Smooth muscle cell (in vitro differentiated cells): ENCODE measurements around the gene REXO5. TPM values are rescaled to one million over a fixed set of nuclear protein-coding genes. Genes with fewer than 3 reads are reported as not detected.

Source experiments
- DNase-seq: peaks from one replicate; lab custom pipeline; 2025; ENCODE audit not compliant: unreplicated experiment; lab: John Stamatoyannopoulos, UW
- H2AFZ ChIP-seq: fragments of 200-600 bp; sonication (generic); 2 replicates; pipeline ENCODE4 v1.6.0; 2016; ENCODE audit warnings: antibody characterized with exemption, low read depth, mild to moderate bottlenecking
- H3F3A ChIP-seq: fragments of 200-600 bp; sonication (generic); 2 replicates; pipeline ENCODE4 v1.6.0; 2017; ENCODE audit warnings: antibody characterized with exemption, low read depth
- H3K27ac ChIP-seq: fragments of 200-600 bp; sonication (generic); 2 replicates; pipeline ENCODE4 v1.5.1; 2016; ENCODE audit warnings: low read depth, mild to moderate bottlenecking
- H3K27me3 ChIP-seq: fragments of 200-600 bp; sonication (generic); 2 replicates; pipeline ENCODE4 v1.6.1; 2016; ENCODE audit warnings: low read depth, mild to moderate bottlenecking
- H3K36me3 ChIP-seq: fragments of 200-600 bp; sonication (generic); 2 replicates; pipeline ENCODE4 v1.5.1; 2016; ENCODE audit warnings: low read depth
- H3K4me1 ChIP-seq: fragments of 200-600 bp; sonication (generic); 2 replicates; pipeline ENCODE4 v1.5.1; 2016; ENCODE audit warnings: low read depth
- H3K4me2 ChIP-seq: fragments of 200-600 bp; sonication (generic); 2 replicates; pipeline ENCODE4 v1.6.0; 2016; ENCODE audit warnings: mild to moderate bottlenecking
- H3K4me3 ChIP-seq: fragments of 200-600 bp; sonication (generic); 2 replicates; pipeline ENCODE4 v1.5.1; 2016; ENCODE audit warnings: mild to moderate bottlenecking
- H3K79me2 ChIP-seq: fragments of 200-600 bp; sonication (generic); 2 replicates; pipeline ENCODE4 v1.6.0; 2016; ENCODE audit warnings: low read depth, mild to moderate bottlenecking
- H3K9ac ChIP-seq: fragments of 200-600 bp; sonication (generic); 2 replicates; pipeline ENCODE4 v1.6.0; 2016; ENCODE audit warnings: low read depth
- H3K9me3 ChIP-seq: fragments of 200-600 bp; sonication (generic); replicated peaks from 2 replicates; pipeline ENCODE4 v1.5.1; 2016; ENCODE audit warnings: low read depth
- H4K20me1 ChIP-seq: fragments of 200-600 bp; sonication (generic); 2 replicates; pipeline ENCODE4 v1.6.0; 2016; ENCODE audit warnings: low read depth
- WGBS: methylation state at CpG from one replicate; pipeline ENCODE4 v1.1.7; 2016; ENCODE audit warnings: low lambda C conversion rate; 5-methylcytosine and 5-hydroxymethylcytosine counted together
- polyA plus RNA-seq: library from polyadenylated mRNA; unstranded; fragments of >200 nt; fragmentation: Nextera tagmentation; extraction: Ambion mirVana; gene quantifications from 2 replicates; pipeline ENCODE4 v1.2.1, GENCODE V29; 2016
- total RNA-seq: library from RNA; depleted of rRNA; stranded (reverse); fragments of >200 nt; gene quantifications from 2 replicates; pipeline ENCODE4 v1.2.3, GENCODE V29; 2014
- TF ChIP-seq, protein P1 (sequence below): fragments of 200-600 bp; sonication (generic); IDR thresholded peaks from 2 replicates; pipeline ENCODE4 v1.5.1; 2017; ENCODE audit warnings: borderline replicate concordance, mild to moderate bottlenecking, antibody characterized with exemption; ENCODE audit not compliant: insufficient read depth, poor library complexity, severe bottlenecking

REXO5 gene
- total and polyA plus RNA-seq, 2 experiments from 2014 or later, result 1.9 to 3.2 TPM

DNA sequence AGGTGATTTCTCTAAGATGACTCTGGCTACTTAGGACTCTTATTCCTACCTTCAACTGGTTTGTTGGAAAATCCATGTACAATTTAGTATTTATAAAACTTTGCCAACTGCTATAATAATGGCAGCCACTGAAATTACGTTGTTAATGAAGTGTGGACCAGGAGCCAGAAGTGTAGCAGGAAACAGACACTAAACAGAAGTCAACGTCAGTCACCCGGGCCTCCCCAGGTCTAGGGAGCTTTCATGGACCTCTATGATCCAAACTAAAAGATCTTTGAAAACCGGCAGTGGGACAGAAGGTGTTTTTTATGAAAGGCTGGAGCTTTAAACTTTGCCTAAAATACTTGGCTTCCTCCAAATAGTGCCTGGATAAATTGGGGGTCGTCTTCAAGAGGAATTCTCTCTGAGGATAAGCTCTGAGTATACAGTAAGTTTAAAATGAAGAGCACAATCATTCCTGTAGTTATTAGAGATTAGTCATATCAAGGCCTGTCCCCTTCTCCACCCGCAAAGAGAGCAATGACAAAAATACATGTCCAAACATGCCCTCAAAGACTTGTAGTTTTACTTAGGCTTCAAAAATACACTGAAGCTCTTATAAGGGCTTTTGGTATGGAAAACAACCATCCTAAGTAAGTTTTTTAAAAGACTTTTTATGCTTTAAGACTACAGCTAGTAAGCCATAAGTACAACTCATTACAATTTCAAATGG is 59.2 kb downstream of the REXO5 start:
- H3K9me3 ChIP-seq, result no peaks in the 10 kb centered on the region
- DNase-seq, result no peak
- H3K79me2 ChIP-seq, result peaks cover 73% of the 10 kb centered on the region
- 25% methylated on average over 6 of the region's 6 CpGs for WGBS
- peak overlapping the region; percentile 79 for H3K4me2 ChIP-seq
- no peaks in the 10 kb centered on the region for H3K27me3 ChIP-seq
- no peaks in the 10 kb centered on the region for H3K36me3 ChIP-seq
- peak overlapping the region; percentile 97 for H3K9ac ChIP-seq
- TF ChIP-seq, protein P1, sequence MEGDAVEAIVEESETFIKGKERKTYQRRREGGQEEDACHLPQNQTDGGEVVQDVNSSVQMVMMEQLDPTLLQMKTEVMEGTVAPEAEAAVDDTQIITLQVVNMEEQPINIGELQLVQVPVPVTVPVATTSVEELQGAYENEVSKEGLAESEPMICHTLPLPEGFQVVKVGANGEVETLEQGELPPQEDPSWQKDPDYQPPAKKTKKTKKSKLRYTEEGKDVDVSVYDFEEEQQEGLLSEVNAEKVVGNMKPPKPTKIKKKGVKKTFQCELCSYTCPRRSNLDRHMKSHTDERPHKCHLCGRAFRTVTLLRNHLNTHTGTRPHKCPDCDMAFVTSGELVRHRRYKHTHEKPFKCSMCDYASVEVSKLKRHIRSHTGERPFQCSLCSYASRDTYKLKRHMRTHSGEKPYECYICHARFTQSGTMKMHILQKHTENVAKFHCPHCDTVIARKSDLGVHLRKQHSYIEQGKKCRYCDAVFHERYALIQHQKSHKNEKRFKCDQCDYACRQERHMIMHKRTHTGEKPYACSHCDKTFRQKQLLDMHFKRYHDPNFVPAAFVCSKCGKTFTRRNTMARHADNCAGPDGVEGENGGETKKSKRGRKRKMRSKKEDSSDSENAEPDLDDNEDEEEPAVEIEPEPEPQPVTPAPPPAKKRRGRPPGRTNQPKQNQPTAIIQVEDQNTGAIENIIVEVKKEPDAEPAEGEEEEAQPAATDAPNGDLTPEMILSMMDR, result no peak
- peaks cover 27% of the 10 kb centered on the region for H3F3A ChIP-seq
- no peak overlapping the region for H2AFZ ChIP-seq
- H3K4me3 ChIP-seq, result peak overlapping the region; percentile 2
- H4K20me1 ChIP-seq, result peaks cover 45% of the 10 kb centered on the region
- H3K4me1 ChIP-seq, result peaks cover 28% of the 10 kb centered on the region
- peak overlapping the region; percentile 100 for H3K27ac ChIP-seq

DNA sequence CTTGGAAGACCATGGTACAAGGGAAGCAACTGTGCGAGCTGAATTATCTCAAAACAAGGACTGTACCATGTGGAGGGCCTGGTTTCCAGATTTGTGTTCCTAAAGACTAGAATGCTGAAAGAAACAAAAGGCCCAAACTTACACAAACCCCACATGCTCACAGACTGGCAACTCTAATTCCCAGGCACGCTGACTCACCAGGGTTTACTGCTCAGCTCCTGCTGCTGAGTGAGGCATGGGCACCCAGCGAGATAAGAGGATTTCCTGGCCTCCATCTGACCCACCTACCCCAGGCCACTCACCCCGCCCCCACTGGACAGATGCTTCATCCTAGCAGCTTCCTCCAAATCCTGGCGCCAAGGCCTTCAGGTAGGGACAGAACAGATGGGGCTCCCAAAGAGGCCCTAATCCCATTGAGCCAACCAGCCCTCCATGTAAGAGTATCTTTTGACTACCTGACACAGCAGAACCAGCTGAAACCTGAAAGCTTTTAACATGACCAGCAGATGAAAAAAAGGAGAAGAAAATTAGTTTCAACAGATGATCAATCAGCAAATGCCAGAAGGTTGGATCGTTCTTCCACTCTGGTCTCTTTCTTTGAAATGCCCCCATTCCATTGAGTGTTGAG is 59.9 kb downstream of the REXO5 start:
- H3K27ac ChIP-seq, result peak overlapping the region; percentile 100
- no peaks in the 10 kb centered on the region for H3K36me3 ChIP-seq
- WGBS, result 25% methylated on average over 6 of the region's 6 CpGs
- H3K79me2 ChIP-seq, result peaks cover 80% of the 10 kb centered on the region
- no peak overlapping the region for H3K4me3 ChIP-seq
- H3K4me1 ChIP-seq, result peaks cover 30% of the 10 kb centered on the region
- H4K20me1 ChIP-seq, result peaks cover 52% of the 10 kb centered on the region
- H3K27me3 ChIP-seq, result no peaks in the 10 kb centered on the region
- no peak overlapping the region for H2AFZ ChIP-seq
- peaks cover 27% of the 10 kb centered on the region for H3F3A ChIP-seq
- no peaks in the 10 kb centered on the region for H3K9me3 ChIP-seq
- DNase-seq, result peak; percentile 26
- TF ChIP-seq, protein P1, result no peak
- peak overlapping the region; percentile 79 for H3K4me2 ChIP-seq
- H3K9ac ChIP-seq, result peak overlapping the region; percentile 97

DNA sequence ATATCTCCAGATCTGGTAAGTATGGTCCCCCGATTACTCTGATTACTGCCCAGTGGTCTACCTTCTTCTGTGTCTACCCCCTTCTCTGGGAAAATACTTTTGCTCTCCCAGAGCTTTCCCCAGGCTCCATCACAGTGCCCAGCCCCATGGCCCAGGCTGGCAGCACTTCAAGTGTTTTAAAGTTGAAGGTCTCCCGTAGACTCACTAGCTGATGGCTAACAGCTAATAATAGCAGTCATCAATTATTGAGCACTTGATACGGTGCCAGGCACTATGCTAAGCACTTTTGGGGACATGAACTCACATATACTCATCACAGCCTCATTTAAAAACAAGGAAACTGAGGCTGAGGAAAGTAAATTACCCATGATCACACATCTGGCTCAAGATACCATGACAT is 60.5 kb downstream of the REXO5 start:
- WGBS, result 92% methylated on average over 3 of the region's 3 CpGs
- Histone ChIP-seq H3K27ac (peak overlapping the region; percentile 100), H3K27me3 (no peaks in the 10 kb centered on the region), H3K79me2 (peaks cover 84% of the 10 kb centered on the region), H3K4me3 (no peak overlapping the region), H3K36me3 (no peaks in the 10 kb centered on the region), H2AFZ (no peak overlapping the region), H3K9me3 (no peaks in the 10 kb centered on the region), H4K20me1 (peaks cover 58% of the 10 kb centered on the region), H3K4me2 (peak overlapping the region; percentile 79), H3K9ac (peak overlapping the region; percentile 8), H3K4me1 (peaks cover 36% of the 10 kb centered on the region), H3F3A (peaks cover 27% of the 10 kb centered on the region)
- TF ChIP-seq, protein P1, result no peak
- no peak for DNase-seq
